ENCODE data around the gene MROH7.

Gene MROH7

DNA sequence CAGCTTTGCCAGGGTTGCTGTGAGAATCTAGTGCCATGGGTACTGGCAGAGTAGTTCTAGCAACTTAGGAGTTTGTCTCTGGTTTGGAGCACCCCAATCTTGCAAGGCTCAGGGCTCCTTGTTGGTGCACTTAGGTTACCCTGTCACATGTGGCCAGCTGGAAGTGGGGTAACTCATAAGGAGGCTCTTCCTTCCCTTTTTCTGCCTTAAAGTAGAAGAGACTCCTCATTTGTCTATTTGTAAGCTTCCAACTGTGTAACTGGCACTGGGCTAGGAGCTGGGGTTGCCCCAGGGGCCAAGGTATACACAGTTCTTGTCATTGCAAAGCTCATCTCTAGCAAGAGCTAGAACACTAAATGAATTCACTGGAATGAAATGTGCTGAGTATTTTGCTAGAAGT, 10.6 kb downstream of the MROH7 start:
- no peak overlapping the region for H3K4me3 ChIP-seq (ENCODE audit: low read depth, low read length)
- TF ChIP-seq, protein P1, sequence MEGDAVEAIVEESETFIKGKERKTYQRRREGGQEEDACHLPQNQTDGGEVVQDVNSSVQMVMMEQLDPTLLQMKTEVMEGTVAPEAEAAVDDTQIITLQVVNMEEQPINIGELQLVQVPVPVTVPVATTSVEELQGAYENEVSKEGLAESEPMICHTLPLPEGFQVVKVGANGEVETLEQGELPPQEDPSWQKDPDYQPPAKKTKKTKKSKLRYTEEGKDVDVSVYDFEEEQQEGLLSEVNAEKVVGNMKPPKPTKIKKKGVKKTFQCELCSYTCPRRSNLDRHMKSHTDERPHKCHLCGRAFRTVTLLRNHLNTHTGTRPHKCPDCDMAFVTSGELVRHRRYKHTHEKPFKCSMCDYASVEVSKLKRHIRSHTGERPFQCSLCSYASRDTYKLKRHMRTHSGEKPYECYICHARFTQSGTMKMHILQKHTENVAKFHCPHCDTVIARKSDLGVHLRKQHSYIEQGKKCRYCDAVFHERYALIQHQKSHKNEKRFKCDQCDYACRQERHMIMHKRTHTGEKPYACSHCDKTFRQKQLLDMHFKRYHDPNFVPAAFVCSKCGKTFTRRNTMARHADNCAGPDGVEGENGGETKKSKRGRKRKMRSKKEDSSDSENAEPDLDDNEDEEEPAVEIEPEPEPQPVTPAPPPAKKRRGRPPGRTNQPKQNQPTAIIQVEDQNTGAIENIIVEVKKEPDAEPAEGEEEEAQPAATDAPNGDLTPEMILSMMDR (IDR thresholded peaks at IDR 0.05; ENCODE audit: control insufficient read depth, extremely low read depth, insufficient read depth) = no peak
- DNase-seq (ENCODE audit: low read depth) = no peak

DNA sequence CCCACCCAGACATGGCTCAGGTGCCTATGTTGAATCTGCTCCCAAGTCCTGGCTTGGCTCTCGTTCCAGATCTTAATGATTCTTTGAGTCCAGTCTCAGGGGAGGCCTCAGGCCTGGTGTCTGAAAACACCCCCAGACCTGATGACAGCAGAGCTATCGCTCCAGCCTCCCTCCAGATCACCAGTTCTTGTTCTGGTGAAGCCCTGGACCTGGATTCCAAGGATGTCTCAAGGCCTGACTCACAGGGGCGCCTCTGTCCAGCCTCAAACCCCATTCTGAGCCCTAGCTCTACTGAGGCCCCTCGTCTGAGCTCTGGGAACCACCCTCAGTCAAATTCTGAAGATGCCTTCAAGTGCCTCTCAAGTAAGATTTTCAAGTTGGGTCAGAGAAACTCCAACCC, 11.4 kb downstream of the MROH7 start:
- no peak for DNase-seq (ENCODE audit: low read depth)
- TF ChIP-seq, protein P1 (IDR thresholded peaks at IDR 0.05; ENCODE audit: control insufficient read depth, extremely low read depth, insufficient read depth) = no peak
- no peak overlapping the region for H3K4me3 ChIP-seq (ENCODE audit: low read depth, low read length)

DNA sequence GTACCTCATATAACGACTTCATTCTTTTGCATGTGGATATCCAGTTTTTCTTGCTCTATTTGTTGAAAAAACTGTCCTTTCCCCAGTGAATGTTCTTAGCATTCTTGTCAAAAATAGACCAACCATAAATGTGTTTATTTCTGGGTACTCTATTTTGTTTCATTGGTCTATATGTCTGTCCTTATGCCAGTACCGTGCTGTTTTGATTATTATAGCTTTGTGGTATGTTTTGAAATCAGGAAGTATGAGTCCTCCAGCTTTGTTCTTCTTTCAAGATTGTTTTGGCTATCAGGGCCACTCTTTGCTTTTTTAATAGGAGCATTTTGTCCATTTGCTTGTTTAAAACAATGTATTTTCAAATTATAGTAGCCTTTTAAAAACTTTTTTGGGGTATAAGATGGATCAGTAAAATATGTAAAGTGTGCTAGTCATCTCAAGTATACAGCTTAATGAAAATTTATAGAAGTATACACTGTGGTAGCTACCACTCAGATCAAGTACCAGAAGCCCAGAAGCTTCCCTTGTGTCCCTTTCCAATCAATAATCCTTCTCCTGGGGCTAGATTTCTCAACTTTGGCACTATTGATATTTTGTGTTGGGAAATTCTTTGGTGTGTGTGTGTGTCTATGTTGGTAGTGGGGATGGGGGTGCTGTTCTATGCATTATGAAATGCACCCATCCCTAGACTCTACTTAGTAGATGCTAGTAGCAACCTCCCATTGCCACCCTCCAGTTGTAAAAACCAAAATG, 16.8 kb downstream of the MROH7 start:
- H3K4me3 ChIP-seq (ENCODE audit: low read depth, low read length) = no peak overlapping the region
- no peak for DNase-seq (ENCODE audit: low read depth)
- TF ChIP-seq, protein P1 (IDR thresholded peaks at IDR 0.05; ENCODE audit: control insufficient read depth, extremely low read depth, insufficient read depth) = no peak

DNA sequence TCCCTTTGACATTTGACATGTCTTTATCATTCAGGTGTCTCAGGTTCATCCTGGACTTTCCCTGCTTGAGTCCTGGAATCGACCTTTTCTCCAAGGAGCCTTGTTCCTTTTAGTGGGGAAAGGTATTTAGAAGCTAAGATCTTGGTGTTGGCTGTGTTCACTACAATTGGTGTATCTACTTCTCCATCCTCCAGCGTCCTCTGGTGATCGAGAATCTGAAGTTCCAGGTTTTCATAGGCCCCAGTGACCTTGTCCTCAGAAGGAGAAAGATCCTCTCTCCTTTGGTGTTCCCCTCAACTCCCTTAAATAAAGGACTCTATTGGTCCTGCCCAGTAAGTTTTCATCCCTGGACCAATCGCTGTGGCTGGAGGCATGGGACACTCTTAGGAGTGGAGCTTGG, 22.1 kb downstream of the MROH7 start:
- no peak for DNase-seq (ENCODE audit: low read depth)
- H3K4me3 ChIP-seq (ENCODE audit: low read depth, low read length) = no peak overlapping the region
- TF ChIP-seq, protein P1 (IDR thresholded peaks at IDR 0.05; ENCODE audit: control insufficient read depth, extremely low read depth, insufficient read depth) = no peak

DNA sequence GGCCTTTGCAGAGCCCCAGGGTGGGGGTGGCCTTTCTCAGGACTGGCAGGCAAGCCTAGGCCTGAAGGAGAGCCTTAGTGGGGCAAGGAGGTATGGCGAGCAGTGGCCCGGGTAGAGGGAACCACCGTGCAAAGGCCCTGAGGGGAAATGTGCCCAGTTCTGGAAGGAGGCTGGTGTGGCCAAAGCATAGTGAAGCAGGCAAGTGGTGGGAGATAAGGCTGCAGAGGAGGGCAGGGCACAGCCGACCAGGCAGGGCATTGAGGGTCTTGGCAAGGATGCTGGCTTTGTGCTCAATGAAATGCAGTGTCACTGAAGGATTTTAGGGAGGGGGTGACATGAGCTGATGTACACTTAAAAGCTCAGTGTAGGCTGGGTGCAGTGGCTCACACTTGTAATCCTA, 22.8 kb downstream of the MROH7 start:
- H3K4me3 ChIP-seq (ENCODE audit: low read depth, low read length) = no peak overlapping the region
- TF ChIP-seq, protein P1 (IDR thresholded peaks at IDR 0.05; ENCODE audit: control insufficient read depth, extremely low read depth, insufficient read depth) = no peak
- DNase-seq (ENCODE audit: low read depth) = no peak

DNA sequence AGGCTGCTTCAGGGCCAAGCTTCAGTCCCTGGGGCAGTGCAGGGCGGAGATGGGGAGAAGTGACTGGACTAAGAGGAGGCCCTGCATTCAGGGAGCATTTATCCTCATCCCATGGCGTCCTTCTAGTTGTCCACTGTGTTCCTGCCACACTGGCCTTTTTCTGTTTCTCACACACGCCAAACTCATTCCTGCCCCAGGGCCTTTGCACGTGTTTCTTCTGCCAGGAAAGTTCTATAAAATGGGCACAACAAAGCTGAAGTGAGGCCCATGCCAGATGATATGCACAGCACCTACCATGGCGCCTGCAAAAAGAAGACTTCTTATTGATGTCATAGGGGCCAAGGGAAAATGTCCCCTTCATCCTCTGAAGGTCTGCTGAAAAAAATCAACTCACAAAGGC, 24.3 kb downstream of the MROH7 start:
- DNase-seq (ENCODE audit: low read depth) = no peak
- TF ChIP-seq, protein P1 (IDR thresholded peaks at IDR 0.05; ENCODE audit: control insufficient read depth, extremely low read depth, insufficient read depth) = no peak
- H3K4me3 ChIP-seq (ENCODE audit: low read depth, low read length) = no peak overlapping the region

DNA sequence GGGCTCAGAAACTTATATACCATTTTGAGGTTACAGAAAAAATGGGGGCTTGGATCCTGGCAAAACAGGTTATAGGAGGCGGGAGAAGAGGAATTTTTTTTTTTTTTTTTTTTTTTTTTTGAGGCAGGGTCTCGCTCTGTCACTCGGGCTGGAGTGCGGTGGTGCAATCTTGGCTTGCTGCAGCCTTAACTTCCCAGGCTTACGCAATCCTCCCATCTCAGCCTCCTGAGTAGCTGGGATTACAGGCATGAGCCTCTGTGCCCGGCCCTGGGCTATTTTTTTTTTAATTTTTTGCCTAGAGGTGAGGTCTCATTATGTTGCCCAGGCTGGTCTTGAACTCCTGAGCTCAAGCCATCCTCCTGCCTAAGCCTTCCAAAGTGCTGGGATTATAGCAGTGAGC, 24.7 kb downstream of the MROH7 start:
- DNase-seq (ENCODE audit: low read depth) = no peak
- no peak overlapping the region for H3K4me3 ChIP-seq (ENCODE audit: low read depth, low read length)

More for the DNA sequence above, 24.7 kb downstream of the MROH7 start:
- TF ChIP-seq, protein P1 (IDR thresholded peaks at IDR 0.05; ENCODE audit: control insufficient read depth, extremely low read depth, insufficient read depth) = no peak
